HAP-1 (cell line): ENCODE data around the gene MAP3K7.

Source experiments
- DNase-seq, 2 experiments: peaks; one replicate each; pipeline ENCODE4 v3.0.0-alpha.2; 2016 to 2020; ENCODE audit warnings: low spot score in 2 of 2
- H3K27me3 ChIP-seq: fragments of 250-450 bp; sonication (Bioruptor Pico); 2 replicates; pipeline ENCODE4 v1.5.1; 2020; ENCODE audit warnings: low read depth, mild to moderate bottlenecking, moderate library complexity
- H3K36me3 ChIP-seq: fragments of 250-450 bp; sonication (Bioruptor Pico); replicated peaks from 2 replicates; pipeline ENCODE4 v1.5.1; 2020; ENCODE audit warnings: mild to moderate bottlenecking
- H3K4me1 ChIP-seq: fragments of 250-450 bp; sonication (Bioruptor Pico); 2 replicates; pipeline ENCODE4 v1.5.1; 2020; ENCODE audit warnings: mild to moderate bottlenecking
- H3K4me3 ChIP-seq: fragments of 250-450 bp; sonication (Bioruptor Pico); 2 replicates; pipeline ENCODE4 v1.5.1; 2020; ENCODE audit warnings: mild to moderate bottlenecking, moderate library complexity
- H3K9me3 ChIP-seq: fragments of 250-450 bp; sonication (Bioruptor Pico); 2 replicates; pipeline ENCODE4 v1.5.1; 2020; ENCODE audit warnings: mild to moderate bottlenecking, moderate library complexity
- in situ Hi-C: fragments of 300-500 bp; cut with MboI; formaldehyde crosslinking; loops from 3 replicates; pipeline ENCODE4 v1.14.3; 2020; ENCODE audit warnings: low sequenced_read_pairs, inconsistent platforms, mixed read lengths

MAP3K7 gene

GRCh38 chr6:90463874-90464273 lies 123.0 kb downstream of the MAP3K7 start:
- 0 out of 2 replicates have a peak, but pooled peaks cover 3% of the 10 kb centered on the region for H3K4me1 ChIP-seq
- no peak for DNase-seq
- H3K4me3 ChIP-seq: no peak overlapping the region
- in situ Hi-C loops: no loop called here
- no peaks in the 10 kb centered on the region for H3K27me3 ChIP-seq
- no peaks in the 10 kb centered on the region for H3K9me3 ChIP-seq
- no peaks in the 10 kb centered on the region for H3K36me3 ChIP-seq
